Jurkat, Clone E6-1 (cell line): ENCODE results near the gene USP12.

Experiments used
- DNase-seq: peaks from one replicate; pipeline ENCODE4 v3.0.0-alpha.2; 2011; ENCODE audit warnings: low read depth, low spot score
- H3K4me3 ChIP-seq: 2 replicates; pipeline ENCODE4 v1.5.1; 2011; ENCODE audit warnings: mild to moderate bottlenecking, low read length, control low read depth, moderate library complexity

USP12 gene

DNA sequence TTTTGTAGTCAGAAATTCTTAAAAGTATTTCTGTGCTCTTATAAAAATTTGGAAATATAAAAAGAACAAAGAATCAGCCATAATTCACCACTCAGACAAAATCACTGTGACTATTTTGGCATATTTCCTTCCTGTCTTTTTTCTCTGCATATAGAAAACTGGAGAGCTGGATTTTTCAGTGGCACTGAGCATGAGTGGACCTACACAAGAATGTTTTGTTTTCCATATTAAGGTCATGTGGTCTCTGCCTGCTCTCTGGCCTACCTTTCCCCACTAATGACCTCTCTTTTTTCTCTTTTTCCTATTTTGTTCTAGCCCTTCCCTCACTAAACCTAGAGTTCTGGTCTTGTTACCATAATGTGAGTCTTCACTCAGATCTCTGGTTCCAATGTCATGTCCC is 17.6 kb upstream of the USP12 start:
- no peak for DNase-seq
- H3K4me3 ChIP-seq, result no peak overlapping the region

DNA sequence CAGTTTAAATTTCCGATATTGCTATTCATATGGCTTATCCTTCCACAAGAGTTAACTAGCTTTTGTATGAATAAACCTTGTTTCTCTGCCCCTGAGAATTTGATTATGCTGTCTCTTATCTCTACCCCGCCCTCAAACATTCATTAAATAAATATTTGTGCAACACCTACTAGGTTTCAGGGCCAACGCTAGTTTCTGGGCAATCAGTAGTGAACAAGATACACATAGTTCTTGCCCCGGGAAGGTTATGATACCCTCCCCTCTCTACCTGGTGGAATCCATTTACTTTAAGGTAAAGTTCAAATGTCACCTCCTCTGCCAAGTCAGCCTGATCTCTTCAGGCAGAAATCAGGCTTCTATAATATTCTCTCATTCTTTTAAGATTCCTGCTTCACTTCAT is 16.6 kb upstream of the USP12 start:
- no peak for DNase-seq
- no peak overlapping the region for H3K4me3 ChIP-seq

DNA sequence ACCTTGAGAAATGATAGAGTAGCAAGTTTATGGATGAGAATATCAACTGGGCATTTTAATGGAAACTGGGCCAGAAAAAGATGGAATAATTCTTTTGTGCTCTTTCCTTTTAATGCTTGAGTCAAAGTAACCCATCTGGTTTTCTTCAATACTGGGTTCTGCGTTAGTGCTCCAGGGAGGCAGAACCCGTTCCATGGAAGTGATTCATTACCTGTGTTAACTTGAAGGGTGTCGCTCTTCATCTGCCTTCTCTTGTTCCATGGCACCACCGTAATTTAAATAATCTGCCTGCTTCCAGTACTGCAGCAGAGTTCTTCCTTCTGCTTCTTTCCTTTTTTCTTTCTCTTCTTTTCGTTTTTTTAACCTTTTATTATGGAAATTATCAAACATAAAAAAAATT is 14.7 kb upstream of the USP12 start:
- no peak for DNase-seq
- no peak overlapping the region for H3K4me3 ChIP-seq

DNA sequence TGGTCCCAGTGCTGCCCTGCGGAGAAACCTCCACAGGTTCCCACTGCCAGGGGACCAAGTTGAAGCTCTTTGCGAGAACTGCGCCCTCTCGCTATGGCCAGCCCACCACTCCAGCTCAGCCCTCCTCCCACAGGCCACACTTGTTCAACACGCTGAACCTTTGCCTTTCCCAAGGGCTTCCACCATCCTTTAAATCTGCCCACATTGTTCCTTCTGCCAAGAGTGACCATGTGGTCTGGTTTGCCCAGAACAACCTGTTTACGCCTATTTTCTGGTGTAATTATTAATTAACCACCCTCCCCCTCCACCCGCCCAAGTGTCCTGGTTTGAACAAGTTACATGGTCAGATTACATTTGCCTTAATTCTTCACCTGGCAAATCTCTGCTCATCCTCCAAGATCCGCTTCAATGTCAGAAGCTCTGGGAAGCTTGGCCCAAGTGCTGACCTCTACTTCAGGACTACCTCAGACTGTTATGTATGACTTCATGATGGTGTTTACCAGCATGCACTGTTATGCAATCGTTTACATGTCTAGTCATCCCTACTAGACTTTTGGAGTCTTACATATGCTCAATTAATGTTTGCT is 12.0 kb upstream of the USP12 start:
- no peak for DNase-seq
- H3K4me3 ChIP-seq, result no peak overlapping the region

DNA sequence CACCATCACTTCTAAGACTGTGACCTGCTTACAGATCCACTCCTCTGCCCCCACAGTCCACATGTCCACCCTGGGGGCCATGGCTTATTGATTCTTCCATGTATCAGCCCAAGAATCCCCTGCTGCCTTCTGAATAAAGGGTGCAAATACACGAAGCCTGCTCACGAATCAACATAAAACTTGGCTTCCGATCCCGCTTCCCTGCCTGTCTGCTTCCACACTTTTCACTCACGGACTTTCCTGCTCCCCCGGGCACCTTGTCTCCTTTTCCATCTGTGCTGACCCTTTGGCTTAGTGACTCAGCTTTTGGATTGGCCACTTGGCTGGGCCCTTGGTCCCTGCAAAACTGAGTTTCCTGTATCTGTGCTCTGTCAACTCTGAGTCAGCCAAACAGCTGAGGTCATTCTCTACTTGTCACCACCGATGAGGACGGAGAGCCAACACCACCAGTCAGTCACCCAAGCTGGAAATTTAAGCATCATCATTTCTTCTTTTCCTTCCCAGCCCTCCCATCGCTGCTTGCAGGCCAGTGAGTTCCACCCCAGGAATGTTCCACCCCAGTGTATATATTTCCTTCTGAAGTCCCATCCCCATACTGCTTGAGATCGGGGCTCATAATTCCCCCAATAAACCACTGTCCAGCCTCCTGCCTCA is 11.4 kb upstream of the USP12 start:
- DNase-seq, result no peak
- H3K4me3 ChIP-seq, result no peak overlapping the region

DNA sequence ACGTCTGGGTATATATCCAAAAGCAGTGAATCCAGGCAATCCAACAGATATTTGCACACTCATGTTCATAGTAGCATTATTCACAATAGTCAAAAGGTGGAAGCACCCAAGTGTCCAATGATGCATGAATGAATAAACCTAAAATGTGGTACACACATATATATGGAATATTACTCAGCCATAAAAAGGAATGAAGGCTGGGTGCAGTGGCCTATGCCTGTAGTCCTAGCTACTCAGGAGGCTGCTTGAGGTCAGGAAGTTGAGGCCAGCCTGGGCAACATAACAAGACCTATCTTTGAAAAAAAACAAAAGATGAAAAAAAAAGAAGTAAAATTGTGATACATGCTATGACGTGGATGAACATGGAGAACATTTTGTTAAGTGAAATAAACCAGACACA is 10.4 kb upstream of the USP12 start:
- DNase-seq, result no peak
- H3K4me3 ChIP-seq, result no peak overlapping the region

DNA sequence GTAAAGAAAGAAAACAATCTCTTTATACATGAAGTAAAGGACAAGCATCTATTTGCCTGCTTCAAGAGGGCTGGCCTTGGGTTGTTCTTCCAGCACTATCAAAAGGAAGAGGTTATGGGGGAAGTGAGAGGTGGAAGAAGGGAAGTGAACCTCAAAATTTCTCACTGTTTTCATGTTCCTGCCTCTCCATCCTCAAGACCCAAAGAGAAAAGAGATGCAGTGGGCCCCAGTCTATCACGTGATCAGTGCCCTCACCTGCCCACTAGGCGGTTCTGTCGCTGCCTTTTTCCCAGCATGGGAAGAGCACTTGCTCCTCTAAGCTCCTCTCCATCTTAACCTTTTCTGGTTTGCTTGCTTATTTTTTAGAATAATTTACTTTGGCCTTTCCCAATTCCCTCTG is 6.2 kb upstream of the USP12 start:
- no peak for DNase-seq
- H3K4me3 ChIP-seq, result no peak overlapping the region

DNA sequence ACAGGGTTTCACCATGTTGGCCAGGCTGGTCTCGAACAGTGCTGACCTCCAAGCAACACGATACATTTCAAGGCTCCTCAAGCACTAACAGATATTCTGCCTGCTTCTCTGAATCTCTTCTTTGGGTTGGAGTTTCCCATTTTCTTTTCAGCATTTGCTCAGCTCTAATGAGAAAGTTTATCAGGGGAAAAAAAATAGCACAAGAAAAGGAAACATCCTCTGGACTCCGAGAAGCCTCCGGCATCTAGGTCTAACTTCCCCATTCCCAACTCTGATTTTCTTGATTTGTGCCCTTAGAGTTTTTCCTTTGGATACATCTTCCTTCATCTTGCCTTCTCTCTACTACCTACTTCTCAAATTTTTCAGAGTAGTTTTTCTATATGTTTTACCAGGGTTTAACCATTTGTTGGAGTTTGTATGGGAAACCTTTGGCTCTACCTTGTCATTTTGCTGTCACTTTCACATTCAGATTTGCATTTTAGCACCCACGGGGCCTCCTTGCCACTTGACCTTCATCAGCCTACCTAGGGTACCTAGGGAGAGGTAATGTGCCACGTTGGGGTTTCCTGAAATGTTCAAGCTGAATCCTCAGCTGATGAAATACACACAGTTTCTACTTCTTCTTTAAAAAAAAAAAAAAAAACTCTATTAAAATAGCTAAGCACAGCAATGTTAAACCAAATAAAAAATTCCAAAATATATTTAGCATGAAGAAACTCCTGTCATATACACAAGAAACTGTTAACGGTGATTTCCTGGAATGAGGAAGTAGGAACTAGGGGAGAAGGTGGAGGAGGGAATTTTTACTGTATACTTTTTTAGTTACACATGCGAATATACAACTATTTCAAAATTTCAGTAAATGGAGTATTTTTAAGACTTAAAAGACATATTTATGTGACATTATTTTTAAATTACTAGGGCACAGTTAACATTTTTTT is 5.1 kb upstream of the USP12 start:
- no peak for DNase-seq
- H3K4me3 ChIP-seq, result no peak overlapping the region

DNA sequence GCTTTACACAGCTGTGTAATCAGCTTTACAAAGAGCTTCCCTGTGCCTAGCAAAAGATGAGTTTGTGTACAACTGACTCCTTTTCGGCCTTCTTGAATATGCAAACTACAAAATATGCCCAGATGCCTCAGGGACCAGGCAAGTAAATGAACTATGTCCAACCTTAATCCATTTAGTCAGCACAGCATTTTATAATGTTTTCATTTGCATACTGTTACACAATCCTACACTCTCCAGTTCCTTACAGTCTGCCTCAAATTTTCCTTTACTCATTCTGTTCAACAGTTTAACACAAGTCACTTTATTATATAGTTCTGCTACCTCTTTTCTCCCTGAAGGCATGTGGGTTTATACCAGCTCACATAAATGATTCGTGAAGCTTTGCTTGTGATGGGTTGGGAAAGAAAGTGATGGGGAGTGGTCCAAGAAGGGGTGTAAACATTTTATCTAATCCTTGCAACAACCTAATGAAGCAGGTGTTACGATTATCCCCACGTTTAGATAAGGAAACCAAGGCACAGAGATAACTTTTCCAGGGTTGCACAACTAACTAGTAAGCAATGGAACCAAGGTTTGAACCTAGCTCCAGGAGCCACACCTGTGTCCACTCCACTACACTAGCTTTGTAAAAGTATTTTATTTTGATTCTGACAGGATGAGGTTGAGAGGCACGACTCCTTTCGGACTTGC is 3.3 kb upstream of the USP12 start:
- no peak overlapping the region for H3K4me3 ChIP-seq
- DNase-seq, result no peak

DNA sequence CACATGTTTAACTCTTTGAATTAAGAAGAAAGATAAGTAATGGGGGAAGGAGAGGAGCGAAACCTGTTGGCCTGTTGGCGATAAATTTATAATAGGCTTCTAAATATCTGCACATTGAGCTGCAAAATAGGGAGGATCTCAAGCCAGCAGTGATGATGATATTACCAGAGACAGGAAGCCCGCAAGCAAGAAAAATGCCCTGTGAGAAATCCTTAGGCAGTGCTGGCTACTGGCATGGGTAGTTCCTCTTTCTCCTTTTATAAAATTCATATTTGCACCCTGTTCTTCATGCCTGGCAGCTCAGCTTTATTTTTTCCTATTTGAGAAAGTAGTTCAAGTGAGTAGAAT is 858 bp upstream of the USP12 start:
- H3K4me3 ChIP-seq, result peak overlapping the region; percentile 60
- DNase-seq, result no peak

DNA sequence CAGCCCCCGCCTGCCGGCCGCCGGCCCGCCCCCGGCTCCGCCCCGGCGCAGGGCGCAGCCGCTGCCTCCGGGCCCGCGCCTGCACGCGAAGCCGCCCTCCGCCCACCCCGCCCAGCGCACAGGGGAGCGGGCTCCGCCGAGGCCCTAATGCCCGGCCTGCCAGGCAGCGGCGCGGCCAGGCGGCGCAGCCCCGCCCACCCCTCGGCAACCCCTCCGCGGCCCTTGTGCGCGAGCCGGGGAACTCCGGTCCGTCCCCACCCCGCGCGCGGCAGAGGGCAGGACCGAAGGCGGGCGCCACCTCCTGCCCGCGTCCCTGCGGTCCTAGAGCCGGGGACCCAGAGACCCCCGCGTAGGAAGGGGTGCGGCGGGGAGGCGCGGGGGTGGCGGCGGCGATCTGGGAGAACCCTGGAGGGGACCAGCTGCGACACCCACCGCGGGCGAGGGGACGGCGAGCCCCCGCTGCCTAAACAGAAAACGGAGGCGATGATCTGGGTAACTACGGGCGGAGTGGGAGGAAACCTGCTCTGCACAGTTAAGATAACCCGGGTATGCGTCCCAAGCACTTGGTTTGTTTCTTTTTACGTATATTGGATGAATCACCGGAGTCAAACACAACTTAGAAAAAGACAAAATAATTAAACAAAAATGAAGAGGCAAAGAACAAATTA is 350 bp upstream of the USP12 start:
- peak overlapping the region; percentile 67 for H3K4me3 ChIP-seq
- DNase-seq, result peak; percentile 77

DNA sequence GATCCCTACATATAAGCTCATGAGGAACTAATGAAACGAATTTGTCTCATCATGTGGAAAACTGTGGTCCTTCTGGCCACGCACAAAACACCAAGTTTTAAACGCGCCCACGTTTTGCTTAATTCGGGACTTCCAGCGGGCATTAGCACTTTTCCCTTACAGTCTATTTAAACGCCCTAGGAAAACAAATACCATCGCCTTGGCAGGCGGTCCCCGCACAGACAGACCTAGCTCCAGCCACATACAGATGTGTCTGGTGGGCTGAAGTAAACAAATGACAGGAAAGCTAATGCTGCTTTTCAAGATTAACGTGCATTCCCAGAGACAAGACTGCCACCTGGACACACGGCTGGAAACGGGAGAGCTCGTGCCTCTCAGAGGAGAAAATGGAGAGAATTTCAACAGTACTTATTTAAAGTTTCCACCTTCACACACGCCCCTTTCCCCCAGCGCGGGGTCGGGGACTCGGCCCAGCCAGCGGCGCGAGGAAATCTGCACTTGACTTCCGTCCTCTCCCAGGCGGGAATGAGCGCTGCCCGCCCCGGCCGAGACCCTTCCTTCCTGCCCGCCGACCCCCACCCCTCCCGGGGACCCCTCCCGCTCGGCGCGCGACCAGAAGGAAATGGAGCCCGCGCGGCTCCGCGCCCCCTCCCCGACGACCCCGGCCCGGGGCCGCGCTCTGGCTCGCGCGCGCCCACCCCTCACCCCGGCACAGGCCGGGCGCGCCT is 931 bp downstream of the USP12 start:
- peak overlapping the region; percentile 67 for H3K4me3 ChIP-seq
- DNase-seq, result no peak

DNA sequence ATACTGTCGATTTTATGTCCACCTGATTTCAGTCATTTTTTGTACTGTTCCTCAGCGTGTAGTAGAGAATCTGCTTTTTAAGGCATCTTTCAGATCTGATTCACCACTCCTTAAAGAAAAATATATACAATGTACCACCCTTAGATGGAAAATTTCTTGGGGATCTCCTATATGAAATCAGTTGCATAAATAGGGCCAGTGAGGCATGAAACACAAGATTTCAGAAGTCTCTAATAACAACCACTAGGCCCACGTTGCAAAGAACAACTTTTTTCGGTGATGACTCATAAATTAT is 1.4 kb downstream of the USP12 start:
- peak overlapping the region; percentile 67 for H3K4me3 ChIP-seq
- DNase-seq, result no peak

DNA sequence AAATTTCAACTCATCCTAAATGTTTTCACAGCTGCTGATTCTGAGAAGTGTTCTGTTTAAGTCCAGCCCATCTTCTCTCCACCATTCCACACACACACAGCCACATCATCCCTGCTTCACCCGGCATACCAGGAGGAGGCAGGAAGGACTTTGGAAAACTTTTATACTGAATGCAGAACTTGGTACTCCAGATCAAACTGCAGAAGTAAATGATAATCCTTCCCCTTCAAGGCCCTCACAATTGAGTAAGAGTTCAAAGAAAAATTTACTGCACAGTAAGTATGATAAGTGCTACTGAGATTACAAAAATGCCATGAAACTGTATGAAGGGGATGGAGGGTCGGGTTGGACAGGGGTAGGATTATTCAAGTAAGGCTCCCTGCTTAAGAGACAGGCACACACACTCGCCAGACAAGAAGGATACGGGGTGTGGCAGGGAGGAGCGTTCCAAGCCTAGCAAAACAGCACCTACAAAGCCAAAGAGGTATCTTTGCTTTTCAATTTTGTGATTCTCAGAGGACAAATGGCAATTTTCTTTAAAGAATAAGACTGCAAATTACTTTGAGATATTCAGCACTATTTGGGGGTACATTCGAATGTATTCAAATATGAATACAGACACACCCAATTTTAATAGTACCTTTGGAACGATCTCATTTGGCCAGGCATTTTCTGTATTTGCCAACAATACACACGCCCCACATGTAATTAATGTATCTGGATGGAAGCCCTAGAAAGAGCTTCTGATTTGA is 2.5 kb downstream of the USP12 start:
- H3K4me3 ChIP-seq, result no peak overlapping the region
- no peak for DNase-seq

DNA sequence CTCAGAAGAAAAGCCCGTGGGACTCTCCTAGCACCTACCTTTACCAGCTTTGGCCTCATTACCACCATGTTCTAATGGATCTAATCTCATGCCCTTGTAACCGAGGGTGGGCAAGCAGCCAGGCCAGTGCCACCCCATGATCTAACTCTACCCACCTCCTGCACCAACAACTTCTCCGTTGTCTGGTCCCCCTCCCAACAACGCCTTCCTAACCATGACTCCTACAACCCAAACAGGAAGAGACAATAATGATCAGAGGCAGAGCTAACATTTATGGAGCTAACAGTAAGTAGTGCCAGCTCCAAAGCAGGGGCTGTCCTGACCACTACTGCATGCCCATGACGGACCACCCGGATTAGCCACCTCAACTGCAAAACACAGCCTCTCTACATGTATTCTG is 3.5 kb downstream of the USP12 start:
- DNase-seq, result no peak
- H3K4me3 ChIP-seq, result no peak overlapping the region

DNA sequence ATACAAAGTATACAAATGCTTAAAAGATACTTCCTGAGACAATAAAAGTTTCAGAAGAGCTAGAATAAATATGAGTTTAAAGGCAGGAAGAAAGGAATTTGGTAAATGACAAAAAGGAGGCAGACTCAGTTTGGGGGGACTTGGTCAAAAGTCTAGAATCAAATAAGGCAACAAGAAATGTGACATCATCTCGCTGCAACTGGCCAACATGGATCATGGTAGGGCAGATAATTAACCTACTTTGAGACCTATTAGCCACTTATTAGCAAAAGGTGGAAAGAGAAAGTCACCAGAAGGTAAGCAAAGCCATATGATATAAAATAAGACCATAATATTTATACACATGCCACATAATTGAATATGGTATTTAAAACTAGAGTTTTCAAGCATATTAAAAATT is 5.3 kb downstream of the USP12 start:
- DNase-seq, result no peak
- no peak overlapping the region for H3K4me3 ChIP-seq

DNA sequence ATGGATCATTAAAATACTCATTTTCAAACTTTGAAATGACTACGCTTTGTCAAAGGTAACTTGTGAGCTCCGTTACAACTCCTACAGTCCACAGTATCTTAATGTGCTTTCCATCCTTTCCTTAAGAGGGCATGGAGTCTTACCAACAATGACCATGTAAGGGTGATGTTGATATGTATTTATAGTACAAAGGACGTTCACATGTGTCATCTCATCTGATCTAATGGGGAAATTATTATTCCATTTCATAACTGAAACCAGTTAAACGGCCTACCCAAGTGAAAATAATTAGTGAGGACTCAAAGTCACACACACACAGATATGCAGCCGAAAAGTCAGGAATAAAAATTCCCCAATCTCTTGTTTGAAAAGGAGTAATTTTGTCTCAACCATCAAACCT is 9.6 kb downstream of the USP12 start:
- no peak overlapping the region for H3K4me3 ChIP-seq
- DNase-seq, result no peak

DNA sequence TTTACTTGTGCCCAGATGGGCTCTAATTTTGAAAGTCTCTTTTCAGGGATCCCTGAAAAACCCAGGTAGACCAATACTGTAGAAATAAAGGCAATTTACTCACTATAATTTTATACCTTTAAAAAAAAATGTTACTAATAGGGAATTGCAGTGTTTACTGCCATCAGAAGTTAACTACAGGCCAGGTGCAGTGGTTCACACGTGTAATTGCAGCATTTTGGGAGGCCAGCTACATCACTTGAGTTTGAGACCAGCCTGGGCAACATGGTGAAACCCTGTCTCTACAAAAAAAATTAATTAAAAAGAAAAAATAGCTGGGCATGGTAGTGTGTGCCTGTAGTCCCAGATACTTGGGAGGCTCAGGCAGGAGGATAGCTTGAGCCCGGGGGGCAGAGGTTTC is 10.2 kb downstream of the USP12 start:
- no peak overlapping the region for H3K4me3 ChIP-seq
- no peak for DNase-seq
